ENCODE results near the gene GPS1.

Gene GPS1

DNA sequence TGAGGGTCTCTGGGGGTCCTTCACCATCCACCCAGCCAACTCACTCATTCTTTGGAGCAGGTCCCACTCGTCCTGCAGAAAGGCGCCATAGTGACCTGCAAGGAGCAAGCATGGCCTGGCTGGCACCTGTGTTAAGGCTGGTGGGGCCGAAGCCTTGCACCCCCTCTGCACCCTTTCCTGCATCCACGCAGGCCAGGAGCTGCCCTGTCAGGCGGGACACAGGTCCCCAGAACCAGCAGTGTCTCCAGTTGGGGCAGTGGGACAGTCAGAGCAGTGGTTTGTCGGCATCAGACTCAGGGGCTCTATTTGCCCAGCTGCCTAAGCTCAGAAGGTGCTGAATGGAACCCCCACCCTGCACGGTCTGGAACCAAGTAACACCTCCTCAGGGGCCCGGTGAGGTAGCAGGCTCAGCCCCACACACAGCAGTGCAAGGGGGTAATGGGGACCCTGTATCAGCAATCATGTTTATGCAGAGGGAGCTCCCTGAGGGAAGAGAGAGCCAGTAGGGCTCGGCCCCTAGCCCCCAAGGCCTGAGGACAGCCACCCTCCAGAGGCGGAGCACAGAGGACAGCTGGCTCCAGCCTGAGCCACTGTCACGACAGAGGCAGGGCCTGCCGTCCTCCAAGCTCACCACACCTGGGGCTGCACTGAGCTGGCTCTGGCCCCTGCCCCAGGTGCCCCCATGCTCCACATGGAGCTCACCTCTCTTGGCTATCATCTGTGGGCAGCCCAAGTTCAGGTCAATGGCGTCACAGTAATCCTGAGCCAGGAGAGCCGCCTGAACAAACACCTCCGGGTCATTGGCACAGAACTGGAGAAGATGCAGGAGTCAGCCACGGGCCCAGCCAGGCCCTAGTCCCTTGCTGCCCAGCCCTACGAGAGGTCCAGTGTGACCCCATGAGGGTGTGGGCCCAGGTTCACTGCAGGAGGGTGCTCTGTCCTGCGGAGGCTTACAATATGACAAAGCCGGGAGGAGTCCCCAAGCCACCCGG lies 12.0 kb downstream of the GPS1 start:
- Histone ChIP-seq H3K27me3 (ENCODE audit: insufficient read depth, low read length) (no peaks in the 10 kb centered on the region), H3K4me2 (ENCODE audit: low read length) (peak overlapping the region; percentile 90), H4K20me1 (ENCODE audit: insufficient read depth, low read length) (no peaks in the 10 kb centered on the region), H2AFZ (ENCODE audit: low read length) (no peak overlapping the region), H3K27ac (ENCODE audit: low read depth, low read length, poor library complexity, severe bottlenecking) (no peak overlapping the region), H3K9me3 (ENCODE audit: low read length) (no peaks in the 10 kb centered on the region), H3K4me3 (ENCODE audit: low read depth, low read length, poor library complexity, severe bottlenecking) (peak overlapping the region; percentile 79), H3F3A (ENCODE audit: insufficient read depth, low read length) (no peaks in the 10 kb centered on the region), H3K9ac (ENCODE audit: low read length) (peak overlapping the region; percentile 76; the same call in 1 of the 2 replicates), H3K9me2 (ENCODE audit: low read depth, low read length) (no peaks in the 10 kb centered on the region), H3K36me3 (ENCODE audit: insufficient read depth, low read length) (peaks cover 52% of the 10 kb centered on the region), H3K79me2 (ENCODE audit: insufficient read depth, low read length) (no peaks in the 10 kb centered on the region), H3K4me1 (ENCODE audit: insufficient read depth, low read length, severe bottlenecking) (peaks cover 25% of the 10 kb centered on the region)
- no peak for TF ChIP-seq EZH2 (IDR thresholded peaks at IDR 0.05; ENCODE audit: borderline replicate concordance, low read length)
- TF ChIP-seq, protein P1, sequence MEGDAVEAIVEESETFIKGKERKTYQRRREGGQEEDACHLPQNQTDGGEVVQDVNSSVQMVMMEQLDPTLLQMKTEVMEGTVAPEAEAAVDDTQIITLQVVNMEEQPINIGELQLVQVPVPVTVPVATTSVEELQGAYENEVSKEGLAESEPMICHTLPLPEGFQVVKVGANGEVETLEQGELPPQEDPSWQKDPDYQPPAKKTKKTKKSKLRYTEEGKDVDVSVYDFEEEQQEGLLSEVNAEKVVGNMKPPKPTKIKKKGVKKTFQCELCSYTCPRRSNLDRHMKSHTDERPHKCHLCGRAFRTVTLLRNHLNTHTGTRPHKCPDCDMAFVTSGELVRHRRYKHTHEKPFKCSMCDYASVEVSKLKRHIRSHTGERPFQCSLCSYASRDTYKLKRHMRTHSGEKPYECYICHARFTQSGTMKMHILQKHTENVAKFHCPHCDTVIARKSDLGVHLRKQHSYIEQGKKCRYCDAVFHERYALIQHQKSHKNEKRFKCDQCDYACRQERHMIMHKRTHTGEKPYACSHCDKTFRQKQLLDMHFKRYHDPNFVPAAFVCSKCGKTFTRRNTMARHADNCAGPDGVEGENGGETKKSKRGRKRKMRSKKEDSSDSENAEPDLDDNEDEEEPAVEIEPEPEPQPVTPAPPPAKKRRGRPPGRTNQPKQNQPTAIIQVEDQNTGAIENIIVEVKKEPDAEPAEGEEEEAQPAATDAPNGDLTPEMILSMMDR (IDR thresholded peaks at IDR 0.05; ENCODE audit: low read length) = no peak

DNA sequence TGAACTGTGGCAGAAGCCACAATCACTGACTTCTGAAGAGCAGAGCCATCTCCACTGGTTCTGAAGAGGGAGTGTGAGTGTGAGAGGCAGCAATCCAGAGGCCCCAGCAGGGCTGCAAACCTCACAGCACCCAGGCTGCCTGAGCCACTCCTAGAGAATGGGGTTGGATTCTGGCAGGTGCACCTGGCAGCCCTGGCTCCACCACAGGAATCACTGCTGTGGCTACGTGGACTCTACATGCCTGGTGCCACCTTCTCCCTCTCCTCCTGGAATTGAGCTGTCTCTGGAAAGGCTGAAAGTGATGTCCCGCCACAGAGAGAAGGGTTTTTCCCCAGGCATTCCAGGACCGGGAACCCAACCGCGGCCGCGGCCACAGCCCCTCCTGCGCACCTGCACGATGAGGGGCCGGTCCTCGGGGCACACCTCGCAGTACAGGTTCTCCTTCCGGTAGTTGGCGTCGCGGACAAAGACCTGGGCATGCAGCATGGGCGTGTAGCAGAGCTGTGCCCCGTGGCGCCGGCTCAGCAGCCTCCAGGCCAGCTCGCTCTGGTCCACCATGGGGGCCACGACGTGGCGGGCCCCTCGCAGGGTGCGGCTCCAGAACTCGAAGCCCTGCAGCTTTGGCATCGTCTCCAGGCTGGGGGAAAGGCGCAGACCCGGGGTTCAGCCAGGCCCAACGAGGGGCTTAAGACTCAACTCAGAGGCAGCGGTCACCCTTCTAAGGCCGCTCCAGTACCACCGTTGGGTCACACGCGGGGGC lies 12.9 kb downstream of the GPS1 start:
- Histone ChIP-seq H4K20me1 (ENCODE audit: insufficient read depth, low read length) (no peaks in the 10 kb centered on the region), H3K9me2 (ENCODE audit: low read depth, low read length) (no peaks in the 10 kb centered on the region), H3K79me2 (ENCODE audit: insufficient read depth, low read length) (no peaks in the 10 kb centered on the region), H3F3A (ENCODE audit: insufficient read depth, low read length) (no peaks in the 10 kb centered on the region), H3K9me3 (ENCODE audit: low read length) (no peaks in the 10 kb centered on the region), H3K9ac (ENCODE audit: low read length) (peak overlapping the region; percentile 76), H3K4me3 (ENCODE audit: low read depth, low read length, poor library complexity, severe bottlenecking) (peak overlapping the region; percentile 79), H3K36me3 (ENCODE audit: insufficient read depth, low read length) (peaks cover 43% of the 10 kb centered on the region), H3K27me3 (ENCODE audit: insufficient read depth, low read length) (no peaks in the 10 kb centered on the region), H3K4me2 (ENCODE audit: low read length) (peak overlapping the region; percentile 90), H3K27ac (ENCODE audit: low read depth, low read length, poor library complexity, severe bottlenecking) (peak overlapping the region; percentile 29), H3K4me1 (ENCODE audit: insufficient read depth, low read length, severe bottlenecking) (peaks cover 25% of the 10 kb centered on the region), H2AFZ (ENCODE audit: low read length) (no peak overlapping the region)
- TF ChIP-seq, protein P1 (IDR thresholded peaks at IDR 0.05; ENCODE audit: low read length) = no peak
- TF ChIP-seq EZH2 (IDR thresholded peaks at IDR 0.05; ENCODE audit: borderline replicate concordance, low read length) = no peak

DNA sequence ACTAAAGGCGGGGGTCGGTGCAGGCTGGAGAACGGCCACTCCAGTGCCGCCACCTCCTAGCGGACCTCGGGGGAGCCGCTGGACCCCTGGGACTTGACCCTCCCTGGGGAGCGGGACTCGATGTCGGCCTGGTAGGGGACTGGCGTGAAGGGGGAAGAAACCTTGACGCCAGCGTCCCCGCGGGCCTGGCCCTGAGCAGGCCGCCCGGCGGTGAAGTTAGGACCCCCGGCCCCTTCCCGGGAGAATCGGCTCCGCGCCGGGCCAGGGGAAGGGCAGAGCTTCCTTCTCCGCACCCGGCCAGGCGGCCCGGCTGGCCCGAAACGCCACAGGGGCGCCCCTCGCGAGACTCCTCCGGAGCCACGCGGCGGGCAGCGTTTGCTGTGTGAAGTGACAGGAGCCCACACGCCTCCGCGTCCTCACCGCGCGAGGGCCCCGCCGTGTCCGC lies 13.5 kb downstream of the GPS1 start:
- Histone ChIP-seq H3F3A (ENCODE audit: insufficient read depth, low read length) (no peaks in the 10 kb centered on the region), H3K79me2 (ENCODE audit: insufficient read depth, low read length) (no peaks in the 10 kb centered on the region), H2AFZ (ENCODE audit: low read length) (no peak overlapping the region), H3K36me3 (ENCODE audit: insufficient read depth, low read length) (peaks cover 37% of the 10 kb centered on the region; the same call in 1 of the 2 replicates), H3K4me3 (ENCODE audit: low read depth, low read length, poor library complexity, severe bottlenecking) (peak overlapping the region; percentile 79), H3K9ac (ENCODE audit: low read length) (peak overlapping the region; percentile 76), H3K27ac (ENCODE audit: low read depth, low read length, poor library complexity, severe bottlenecking) (peak overlapping the region; percentile 29), H3K9me2 (ENCODE audit: low read depth, low read length) (no peaks in the 10 kb centered on the region), H3K4me2 (ENCODE audit: low read length) (peak overlapping the region; percentile 90), H3K27me3 (ENCODE audit: insufficient read depth, low read length) (no peaks in the 10 kb centered on the region), H3K4me1 (ENCODE audit: insufficient read depth, low read length, severe bottlenecking) (peaks cover 25% of the 10 kb centered on the region), H4K20me1 (ENCODE audit: insufficient read depth, low read length) (no peaks in the 10 kb centered on the region), H3K9me3 (ENCODE audit: low read length) (no peaks in the 10 kb centered on the region)
- no peak for TF ChIP-seq EZH2 (IDR thresholded peaks at IDR 0.05; ENCODE audit: borderline replicate concordance, low read length)
- TF ChIP-seq, protein P1 (IDR thresholded peaks at IDR 0.05; ENCODE audit: low read length) = no peak
